Sigmoid colon (tissue), 7 donors: ENCODE measurements around the gene HACL1. TPM values are rescaled to one million over a fixed set of nuclear protein-coding genes. Genes with fewer than 3 reads are reported as not detected.

Experiments used
- DNase-seq: peaks from one replicate; pipeline ENCODE4 v3.0.0-alpha.2; 2019
- H3K27ac ChIP-seq, 4 donors: fragments of 200-600 bp; sonication (generic); one replicate each; pipeline ENCODE4 v1.5.1; 2016 to 2019; ENCODE audit warnings: mild to moderate bottlenecking in 1 of 4
- H3K27me3 ChIP-seq, 3 donors: fragments of 200-600 bp; sonication (generic); one replicate each; pipeline ENCODE4 v1.5.1; 2019; ENCODE audit warnings: mild to moderate bottlenecking in 1 of 3
- H3K36me3 ChIP-seq, 4 donors: fragments of 200-600 bp; sonication (generic); one replicate each; pipeline ENCODE4 v1.5.1; 2016 to 2019
- H3K4me1 ChIP-seq, 4 donors: fragments of 200-600 bp; sonication (generic); one replicate each; pipeline ENCODE4 v1.5.1; 2017 to 2019
- H3K4me3 ChIP-seq, 4 donors: fragments of 200-600 bp; sonication (generic); one replicate each; pipeline ENCODE4 v1.5.1; 2017 to 2019; ENCODE audit warnings: mild to moderate bottlenecking in 2 of 4, moderate library complexity in 1 of 4
- H3K9me3 ChIP-seq, 4 donors: fragments of 200-600 bp in 3 of 4; sonication (generic) in 3 of 4; one replicate each; pipeline versions ENCODE4 v1.5.1 to v1.6.1; 2013 to 2019
- CTCF ChIP-seq, 4 experiments: fragments of 450-650 bp in 3 of 4; fragments of 200-600 bp in 1 of 4; IDR thresholded peaks; one replicate each; pipeline ENCODE4 v1.5.1; 2016 to 2019; ENCODE audit warnings: antibody characterized with exemption in 4 of 4, mild to moderate bottlenecking in 3 of 4, moderate library complexity in 2 of 4
- EP300 ChIP-seq, 4 donors: sonication (generic); formaldehyde crosslinking; IDR thresholded peaks; one replicate each; pipeline ENCODE4 v1.6.1; 2017; ENCODE audit warnings: antibody characterized with exemption in 4 of 4
- POLR2A ChIP-seq, 2 donors: fragments of 450-650 bp; IDR thresholded peaks; one replicate each; pipeline ENCODE4 v1.6.1; 2016; ENCODE audit warnings: antibody characterized with exemption in 2 of 2, mild to moderate bottlenecking in 2 of 2, moderate library complexity in 2 of 2
- POLR2AphosphoS5 ChIP-seq, 4 donors: sonication (generic); formaldehyde crosslinking; IDR thresholded peaks; one replicate each; pipeline ENCODE4 v1.6.1; 2017; ENCODE audit warnings: antibody characterized with exemption in 4 of 4
- WGBS, 2 donors: extraction: QIAGEN DNeasy Blood & Tissue Kit; methylation state at CpG; one replicate each; pipeline ENCODE4 v1.1.7; 2013; 5-methylcytosine and 5-hydroxymethylcytosine counted together
- intact Hi-C: fragments of 100-400 bp; cut with DNase I; formaldehyde crosslinking; loops from one replicate; pipeline ENCODE4 v1.15.1; 2023
- polyA plus RNA-seq, 3 donors: library from polyadenylated mRNA; stranded (reverse); fragments of 200-250 nt; gene quantifications; one replicate each; pipeline ENCODE4 v1.2.3, GENCODE V29; 2013
- total RNA-seq, 4 donors: library from RNA; depleted of rRNA; stranded (reverse); fragments of >200 nt; gene quantifications; one replicate each; pipeline ENCODE4 v1.1.0, GENCODE V29; 2016
- donor health status: healthy with polysubstance abuse.
- donor health status: Bipolar disorder and iron deficiency.
- donor health status: healthy.

HACL1 gene
- total and polyA plus RNA-seq, 7 donors = 10.9 to 24.7 (median 15.5) TPM

- Histone ChIP-seq H3K27me3 (no peaks in the 10 kb centered on the region), H3K4me3 (no peak overlapping the region), H3K9me3 (no peaks in the 10 kb centered on the region), H3K4me1 (peaks cover 0 to 14% (median 12%) of the 10 kb centered on the region in 4 donors), H3K36me3 (no peaks in the 10 kb centered on the region), H3K27ac (peak overlapping the region in 1 of 4 donors; percentile 26)
- intact Hi-C loops = no loop called here
- peak; percentile 79 for DNase-seq
- WGBS, 2 donors = 33 to 65% methylated on average over 10 of the region's 10 CpGs
- TF ChIP-seq POLR2A (IDR thresholded peaks at IDR 0.05) (no peak), CTCF (IDR thresholded peaks at IDR 0.05) (no peak), EP300 (IDR thresholded peaks at IDR 0.05) (peak in 1 of 4 donors; percentile 50), POLR2AphosphoS5 (IDR thresholded peaks at IDR 0.05) (peak in 2 of 4 donors; percentile 15 to 62)
Measured at GRCh38 chr3:15512166-15512565, 89.2 kb downstream of the HACL1 start.

GRCh38 chr3:15511156-15511555, 90.2 kb downstream of the HACL1 start:
- 90 to 95% methylated on average over 3 of the region's 3 CpGs for WGBS, 2 donors
- no peak overlapping the region for H3K4me3 ChIP-seq
- intact Hi-C loops = no loop called here
- no peak for DNase-seq
- peaks cover 0 to 14% (median 12%) of the 10 kb centered on the region in 4 donors for H3K4me1 ChIP-seq
- TF ChIP-seq POLR2AphosphoS5 (IDR thresholded peaks at IDR 0.05) (no peak), CTCF (IDR thresholded peaks at IDR 0.05) (no peak), POLR2A (IDR thresholded peaks at IDR 0.05) (no peak), EP300 (IDR thresholded peaks at IDR 0.05) (no peak)
- no peak overlapping the region for H3K27ac ChIP-seq
- no peaks in the 10 kb centered on the region for H3K27me3 ChIP-seq
- no peaks in the 10 kb centered on the region for H3K9me3 ChIP-seq
- no peaks in the 10 kb centered on the region for H3K36me3 ChIP-seq

Other genes starting within 250 kb of the HACL1 start
- gene METTL6, start 174.0 kb downstream of the HACL1 start, total RNA-seq = 10 to 100 TPM; 14.3 to 21.9 (median 15.3) TPM
- 10 to 100 TPM in 1 of 3 donors, 1 to 10 TPM in 2; 5.4 to 11.7 (median 9.5) TPM for gene METTL6, start 174.0 kb downstream of the HACL1 start, polyA plus RNA-seq
- gene EAF1, start 174.0 kb downstream of the HACL1 start, total RNA-seq = 10 to 100 TPM; 10.0 to 17.8 (median 14.9) TPM
- 10 to 100 TPM in 2 of 3 donors, 1 to 10 TPM in 1; 7.2 to 11.8 (median 10.5) TPM for gene EAF1, start 174.0 kb downstream of the HACL1 start, polyA plus RNA-seq
- 1 to 10 TPM; 1.2 to 5.3 (median 2.1) TPM for gene COLQ, start 79.9 kb downstream of the HACL1 start, total RNA-seq
- gene COLQ, start 79.9 kb downstream of the HACL1 start, polyA plus RNA-seq = 1 to 10 TPM in 1 of 3 donors, under 1 TPM in 1, not detected in 1; 0.69 to 1.7 TPM
- 10 to 100 TPM; 23.5 to 35.5 (median 30.1) TPM for gene BTD, start 176 bp upstream of the HACL1 start, total RNA-seq
- gene BTD, start 176 bp upstream of the HACL1 start, polyA plus RNA-seq = 10 to 100 TPM in 1 of 3 donors, 1 to 10 TPM in 2; 6.6 to 13.5 (median 7.2) TPM
- 10 to 100 TPM; 41.5 to 64.5 (median 49.1) TPM for gene ANKRD28, start 196.4 kb upstream of the HACL1 start, total RNA-seq
- gene ANKRD28, start 196.4 kb upstream of the HACL1 start, polyA plus RNA-seq = 10 to 100 TPM; 13.4 to 15.6 (median 14.8) TPM